A549 (cell line): ENCODE data around the gene ZNF740.

Experiments
- CEBPB ChIP-seq, 2 experiments: fragments of >200 bp in 1 of 2; sonication (Bioruptor Twin) in 1 of 2; formaldehyde crosslinking in 1 of 2; IDR thresholded peaks; 2 replicates each; pipeline ENCODE4 v1.6.1; 2012 to 2016
- EP300 ChIP-seq, 2 experiments: fragments of >200 bp; sonication (Bioruptor Twin); formaldehyde crosslinking; IDR thresholded peaks; 2 replicates in 1 of 2; 3 replicates in 1 of 2; pipeline ENCODE4 v1.6.1; 2016 to 2017
- ESRRA ChIP-seq: fragments of 150-350 bp; IDR thresholded peaks from 2 replicates; pipeline ENCODE4 v1.6.1; 2014; ENCODE audit warnings: mild to moderate bottlenecking, low read length, borderline replicate concordance
- HDAC2 ChIP-seq: fragments of 200-600 bp; sonication (generic); IDR thresholded peaks from 2 replicates; pipeline ENCODE4 v1.6.1; 2016
- POLR2A ChIP-seq: IDR thresholded peaks from 2 replicates; pipeline ENCODE4 v1.6.1; 2012; ENCODE audit warnings: mild to moderate bottlenecking, low read length
- RAD21 ChIP-seq, 2 experiments: fragments of >200 bp in 1 of 2; sonication (Bioruptor Twin) in 1 of 2; formaldehyde crosslinking in 1 of 2; IDR thresholded peaks in 1 of 2; conservative IDR thresholded peaks in 1 of 2; 2 replicates in 1 of 2; 3 replicates in 1 of 2; pipeline ENCODE4 v1.6.1; 2012 to 2018; ENCODE audit warnings: inconsistent platforms in 1 of 2
- RARB ChIP-seq: fragments of 250-450 bp; sonication (Bioruptor Pico); IDR thresholded peaks from 2 replicates; pipeline ENCODE4 v1.8.0; 2021; ENCODE audit warnings: mild to moderate bottlenecking, moderate library complexity
- RCOR1 ChIP-seq: fragments of 150-350 bp; IDR thresholded peaks from 2 replicates; pipeline ENCODE4 v1.6.1; 2014; ENCODE audit warnings: antibody characterized with exemption, low read length, low read depth
- ZFP36 ChIP-seq: fragments of 450-650 bp; IDR thresholded peaks from 2 replicates; pipeline ENCODE4 v1.6.1; 2014; ENCODE audit warnings: borderline replicate concordance; ENCODE audit not compliant: partially characterized antibody
- TF ChIP-seq, protein P1 (sequence below): fragments of >200 bp; sonication (Bioruptor Twin); formaldehyde crosslinking; IDR thresholded peaks from 3 replicates; pipeline ENCODE4 v1.5.1; 2016
- TF ChIP-seq, protein P2 (sequence below): IDR thresholded peaks from 2 replicates; pipeline ENCODE4 v1.6.1; 2012
- TF ChIP-seq, protein P3 (sequence below): fragments of 200-600 bp; sonication (generic); IDR thresholded peaks from 2 replicates; pipeline ENCODE4 v1.6.1; 2016; ENCODE audit warnings: antibody characterized with exemption, mild to moderate bottlenecking, moderate library complexity

DNA sequence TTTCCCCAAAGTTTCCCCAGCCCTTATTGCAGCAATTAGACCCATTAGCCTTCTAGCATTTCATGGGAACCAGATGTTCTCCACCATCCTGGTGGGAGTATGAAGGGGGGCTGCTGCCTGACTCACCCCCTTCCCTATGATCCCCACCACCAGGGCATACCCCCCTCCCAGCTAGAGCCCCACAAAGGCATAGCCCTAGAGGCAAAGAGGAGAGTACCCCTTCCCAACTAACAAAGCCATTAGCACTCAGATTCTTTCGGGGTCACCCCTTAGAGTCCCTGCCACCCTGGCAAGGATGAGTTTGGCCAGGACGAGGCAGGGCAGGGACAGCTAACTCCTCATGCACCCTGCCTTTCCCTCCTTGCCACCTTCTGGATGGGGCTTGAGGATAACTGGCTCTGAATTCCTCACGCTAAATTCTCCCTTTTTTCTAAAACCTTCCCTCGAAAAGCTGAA, 42.3 kb downstream of the ZNF740 start:
- TF ChIP-seq, protein P1, sequence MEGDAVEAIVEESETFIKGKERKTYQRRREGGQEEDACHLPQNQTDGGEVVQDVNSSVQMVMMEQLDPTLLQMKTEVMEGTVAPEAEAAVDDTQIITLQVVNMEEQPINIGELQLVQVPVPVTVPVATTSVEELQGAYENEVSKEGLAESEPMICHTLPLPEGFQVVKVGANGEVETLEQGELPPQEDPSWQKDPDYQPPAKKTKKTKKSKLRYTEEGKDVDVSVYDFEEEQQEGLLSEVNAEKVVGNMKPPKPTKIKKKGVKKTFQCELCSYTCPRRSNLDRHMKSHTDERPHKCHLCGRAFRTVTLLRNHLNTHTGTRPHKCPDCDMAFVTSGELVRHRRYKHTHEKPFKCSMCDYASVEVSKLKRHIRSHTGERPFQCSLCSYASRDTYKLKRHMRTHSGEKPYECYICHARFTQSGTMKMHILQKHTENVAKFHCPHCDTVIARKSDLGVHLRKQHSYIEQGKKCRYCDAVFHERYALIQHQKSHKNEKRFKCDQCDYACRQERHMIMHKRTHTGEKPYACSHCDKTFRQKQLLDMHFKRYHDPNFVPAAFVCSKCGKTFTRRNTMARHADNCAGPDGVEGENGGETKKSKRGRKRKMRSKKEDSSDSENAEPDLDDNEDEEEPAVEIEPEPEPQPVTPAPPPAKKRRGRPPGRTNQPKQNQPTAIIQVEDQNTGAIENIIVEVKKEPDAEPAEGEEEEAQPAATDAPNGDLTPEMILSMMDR, result no peak
- TF ChIP-seq, protein P2, sequence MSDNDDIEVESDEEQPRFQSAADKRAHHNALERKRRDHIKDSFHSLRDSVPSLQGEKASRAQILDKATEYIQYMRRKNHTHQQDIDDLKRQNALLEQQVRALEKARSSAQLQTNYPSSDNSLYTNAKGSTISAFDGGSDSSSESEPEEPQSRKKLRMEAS, result no peak
- no peak for TF ChIP-seq POLR2A
- no peak for TF ChIP-seq RARB
- no peak for TF ChIP-seq HDAC2
- TF ChIP-seq, protein P3, sequence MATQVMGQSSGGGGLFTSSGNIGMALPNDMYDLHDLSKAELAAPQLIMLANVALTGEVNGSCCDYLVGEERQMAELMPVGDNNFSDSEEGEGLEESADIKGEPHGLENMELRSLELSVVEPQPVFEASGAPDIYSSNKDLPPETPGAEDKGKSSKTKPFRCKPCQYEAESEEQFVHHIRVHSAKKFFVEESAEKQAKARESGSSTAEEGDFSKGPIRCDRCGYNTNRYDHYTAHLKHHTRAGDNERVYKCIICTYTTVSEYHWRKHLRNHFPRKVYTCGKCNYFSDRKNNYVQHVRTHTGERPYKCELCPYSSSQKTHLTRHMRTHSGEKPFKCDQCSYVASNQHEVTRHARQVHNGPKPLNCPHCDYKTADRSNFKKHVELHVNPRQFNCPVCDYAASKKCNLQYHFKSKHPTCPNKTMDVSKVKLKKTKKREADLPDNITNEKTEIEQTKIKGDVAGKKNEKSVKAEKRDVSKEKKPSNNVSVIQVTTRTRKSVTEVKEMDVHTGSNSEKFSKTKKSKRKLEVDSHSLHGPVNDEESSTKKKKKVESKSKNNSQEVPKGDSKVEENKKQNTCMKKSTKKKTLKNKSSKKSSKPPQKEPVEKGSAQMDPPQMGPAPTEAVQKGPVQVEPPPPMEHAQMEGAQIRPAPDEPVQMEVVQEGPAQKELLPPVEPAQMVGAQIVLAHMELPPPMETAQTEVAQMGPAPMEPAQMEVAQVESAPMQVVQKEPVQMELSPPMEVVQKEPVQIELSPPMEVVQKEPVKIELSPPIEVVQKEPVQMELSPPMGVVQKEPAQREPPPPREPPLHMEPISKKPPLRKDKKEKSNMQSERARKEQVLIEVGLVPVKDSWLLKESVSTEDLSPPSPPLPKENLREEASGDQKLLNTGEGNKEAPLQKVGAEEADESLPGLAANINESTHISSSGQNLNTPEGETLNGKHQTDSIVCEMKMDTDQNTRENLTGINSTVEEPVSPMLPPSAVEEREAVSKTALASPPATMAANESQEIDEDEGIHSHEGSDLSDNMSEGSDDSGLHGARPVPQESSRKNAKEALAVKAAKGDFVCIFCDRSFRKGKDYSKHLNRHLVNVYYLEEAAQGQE, result no peak
- no peak for TF ChIP-seq CEBPB (IDR thresholded peaks at IDR 0.05)
- TF ChIP-seq RCOR1, result no peak
- TF ChIP-seq ZFP36, result no peak
- TF ChIP-seq EP300 (IDR thresholded peaks at IDR 0.05), result no peak
- no peak for TF ChIP-seq ESRRA
- TF ChIP-seq RAD21 (conservative IDR thresholded peaks at IDR 0.05 in 1 of 2, IDR thresholded peaks at IDR 0.05 in 1 of 2), result no peak
